Measurements from ENCODE around the gene NAGPA.

DNA sequence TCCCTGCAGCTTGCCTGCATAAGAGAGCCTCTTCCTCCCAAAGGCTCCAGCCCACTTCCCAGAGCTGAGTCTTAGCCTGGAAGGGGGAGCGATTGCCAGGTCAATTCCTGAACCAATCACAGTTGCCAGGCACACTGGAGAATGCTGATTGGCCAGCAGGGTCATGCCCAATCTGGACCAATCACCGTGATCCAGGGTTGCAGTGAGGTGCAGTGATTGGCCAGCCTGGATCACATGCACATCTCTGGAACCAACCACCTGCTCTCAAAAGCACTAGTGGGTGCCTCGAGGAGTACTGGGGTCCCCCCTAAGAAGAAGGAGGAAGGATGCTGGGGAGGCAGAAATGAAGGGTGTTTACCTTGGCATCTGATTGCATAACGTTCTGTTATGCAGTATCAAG lies 18.4 kb downstream of the NAGPA start:
- TF ChIP-seq CTCF (IDR thresholded peaks at IDR 0.05), result no peak
- no peak for TF ChIP-seq YY1 (IDR thresholded peaks at IDR 0.05; ENCODE audit: low read depth)
- TF ChIP-seq MXI1 (IDR thresholded peaks at IDR 0.05; ENCODE audit: low read depth, low read length), result no peak
- no peak for TF ChIP-seq EP300 (IDR thresholded peaks at IDR 0.05; ENCODE audit: borderline replicate concordance in 1 of 2, low read depth in 1 of 2, low read length in 1 of 2)
- no peak for TF ChIP-seq EZH2phosphoT487 (IDR thresholded peaks at IDR 0.05; ENCODE audit: borderline replicate concordance, low read depth)
- no peak for TF ChIP-seq POLR2AphosphoS5 (IDR thresholded peaks at IDR 0.05; ENCODE audit: low read depth, low read length)
- no peak for TF ChIP-seq ZBTB33 (IDR thresholded peaks at IDR 0.05; ENCODE audit: borderline replicate concordance, low read depth)
- TF ChIP-seq MAX (IDR thresholded peaks at IDR 0.05; ENCODE audit: low read depth), result no peak
- no peak for TF ChIP-seq SIN3A (IDR thresholded peaks at IDR 0.05; ENCODE audit: borderline replicate concordance, low read depth, low read length)
- TF ChIP-seq, protein P1, sequence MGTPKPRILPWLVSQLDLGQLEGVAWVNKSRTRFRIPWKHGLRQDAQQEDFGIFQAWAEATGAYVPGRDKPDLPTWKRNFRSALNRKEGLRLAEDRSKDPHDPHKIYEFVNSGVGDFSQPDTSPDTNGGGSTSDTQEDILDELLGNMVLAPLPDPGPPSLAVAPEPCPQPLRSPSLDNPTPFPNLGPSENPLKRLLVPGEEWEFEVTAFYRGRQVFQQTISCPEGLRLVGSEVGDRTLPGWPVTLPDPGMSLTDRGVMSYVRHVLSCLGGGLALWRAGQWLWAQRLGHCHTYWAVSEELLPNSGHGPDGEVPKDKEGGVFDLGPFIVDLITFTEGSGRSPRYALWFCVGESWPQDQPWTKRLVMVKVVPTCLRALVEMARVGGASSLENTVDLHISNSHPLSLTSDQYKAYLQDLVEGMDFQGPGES (IDR thresholded peaks at IDR 0.05; ENCODE audit: low read depth, low read length), result no peak
- TF ChIP-seq RAD21 (IDR thresholded peaks at IDR 0.05; ENCODE audit: low read length), result no peak

Measured in SK-N-SH (cell line).